Kidney (tissue), 14 donors: Measurements from ENCODE around the gene U2AF1L4. TPM values are rescaled to one million over a fixed set of nuclear protein-coding genes. Genes with fewer than 3 reads are reported as not detected.
"Not testable (repeated sequence)": the region's sequence is repeated elsewhere in the genome, so short reads cannot be mapped to it uniquely, and the experiment has no call there.

Experiments
- DNase-seq, 5 donors: peaks; one replicate each; pipeline ENCODE4 v3.0.0-alpha.2; 2013 to 2020
- FAIRE-seq: peaks from 2 replicates; lab custom pipeline; 2012; peaks lifted over from hg19 to GRCh38; lab: Jason Lieb, UNC
- H3K27ac ChIP-seq, 2 donors: one replicate each; pipeline ENCODE4 v1.7.0; 2013; ENCODE audit warnings: low read depth in 2 of 2, low read length in 2 of 2, inconsistent platforms in 1 of 2
- H3K27me3 ChIP-seq: one replicate; pipeline ENCODE4 v1.7.1; 2013; ENCODE audit warnings: low read length, inconsistent platforms; ENCODE audit not compliant: control insufficient read depth, insufficient read depth
- H3K36me3 ChIP-seq, 3 donors: one replicate each; pipeline versions ENCODE4 v1.7.0 to v1.7.1; 2013; ENCODE audit warnings: low read length in 3 of 3, control low read depth in 1 of 3, inconsistent platforms in 1 of 3; ENCODE audit not compliant: insufficient read depth in 3 of 3, control insufficient read depth in 2 of 3
- H3K4me1 ChIP-seq, 3 donors: one replicate each; pipeline versions ENCODE4 v1.7.0 to v1.7.1; 2013; ENCODE audit warnings: low read length in 3 of 3, inconsistent platforms in 1 of 3, low read depth in 1 of 3; ENCODE audit not compliant: control insufficient read depth in 2 of 3, insufficient read depth in 2 of 3
- H3K4me3 ChIP-seq, 3 donors: one replicate each; pipeline versions ENCODE4 v1.7.0 to v1.8.1; 2013; ENCODE audit warnings: low read length in 3 of 3, control low read depth in 1 of 3, inconsistent platforms in 1 of 3
- H3K9ac ChIP-seq, 3 donors: one replicate each; pipeline versions ENCODE4 v1.7.0 to v1.7.1; 2013; ENCODE audit warnings: low read length in 3 of 3, control low read depth in 1 of 3, inconsistent platforms in 1 of 3
- H3K9me3 ChIP-seq, 3 donors: one replicate each; pipeline versions ENCODE4 v1.7.0 to v1.7.1; 2013; ENCODE audit warnings: low read length in 3 of 3, control low read depth in 1 of 3, inconsistent platforms in 1 of 3; ENCODE audit not compliant: control insufficient read depth in 2 of 3, insufficient read depth in 1 of 3
- intact Hi-C: fragments of 100-400 bp; cut with DNase I; formaldehyde crosslinking; loops from one replicate; pipeline ENCODE4 v1.11.1; 2022
- polyA plus RNA-seq: library from polyadenylated mRNA; stranded (reverse); fragments of 350-450 nt; fragmentation: Illumina TruSeq; extraction: RNeasy Lipid Tissue Mini Kit (QIAGEN cat#74804); gene quantifications from one replicate; pipeline ENCODE4 v1.2.3, GENCODE V29; 2014; ENCODE audit warnings: low read depth, low replicate concordance; ENCODE audit not compliant: insufficient read depth
- total RNA-seq: library from RNA; stranded (reverse); fragmentation: NEBNext Ultra II Directional; extraction: Animal tissue kit (Norgen Biotek cat#: 25700); gene quantifications from one replicate; pipeline ENCODE4 v1.2.1, GENCODE V29; 2021
- TF ChIP-seq, protein P1 (sequence below): IDR thresholded peaks from 3 replicates; pipeline ENCODE4 v1.5.1; 2012; ENCODE audit warnings: mild to moderate bottlenecking, moderate library complexity, borderline replicate concordance; ENCODE audit not compliant: insufficient read depth; ENCODE audit errors: extremely low read depth
- donor health status: control.
- donor health status: control.
- donor health status: control.
- donor health status: control.
- donor health status: control.
- donor health status: DM: yes; HTN: yes; CAD: no.
- donor health status: Normal renal cell carcinoma (clear cell type).

U2AF1L4 gene
- total and polyA plus RNA-seq, 2 donors from 2014 or later: 27.4 to 47.7 TPM

DNA sequence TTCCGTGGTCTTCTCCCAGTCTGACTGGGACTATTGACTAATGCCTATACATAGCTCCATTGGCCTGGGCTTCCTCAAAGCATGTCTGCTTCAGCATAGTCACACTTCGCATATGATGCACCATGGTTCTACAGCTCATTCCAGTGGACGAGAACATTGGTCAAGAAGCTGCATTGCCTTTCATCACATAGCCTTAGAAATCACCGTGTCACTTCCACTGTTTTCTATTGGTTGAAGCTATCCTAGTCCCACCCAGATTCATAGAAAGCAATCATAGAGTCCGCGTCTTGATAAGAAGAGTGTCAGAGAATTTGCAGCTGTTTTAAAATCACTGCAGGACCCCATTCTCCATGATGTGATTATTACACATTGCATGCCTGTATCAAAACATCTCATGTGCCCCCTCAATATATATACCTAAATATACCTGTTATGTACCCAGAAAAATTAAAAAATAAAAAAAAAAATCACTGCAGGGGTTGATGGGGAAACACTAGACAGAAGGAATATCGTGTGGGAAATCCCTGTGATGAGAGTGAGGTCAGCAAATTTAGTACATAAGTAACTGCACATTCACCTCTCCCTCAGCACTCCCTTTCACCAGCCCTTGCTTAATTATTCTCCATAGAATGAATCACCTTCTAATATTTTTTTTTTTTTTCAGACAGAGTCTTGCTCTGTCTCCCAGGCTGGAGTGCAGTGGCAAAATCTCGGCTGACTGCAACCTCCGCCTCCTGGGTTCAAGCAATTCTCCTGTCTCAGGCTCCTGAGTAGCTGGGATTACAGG, 28.0 kb upstream of the U2AF1L4 start:
- no peak overlapping the region for H3K27ac ChIP-seq
- FAIRE-seq (no peak), DNase-seq (no peak)
- peaks cover 0 to 4% (median 4%) of the 10 kb centered on the region in 3 donors for H3K4me1 ChIP-seq
- H3K9ac ChIP-seq: no peak overlapping the region
- H3K36me3 ChIP-seq: no peaks in the 10 kb centered on the region
- intact Hi-C loops: no loop called here
- TF ChIP-seq, protein P1, sequence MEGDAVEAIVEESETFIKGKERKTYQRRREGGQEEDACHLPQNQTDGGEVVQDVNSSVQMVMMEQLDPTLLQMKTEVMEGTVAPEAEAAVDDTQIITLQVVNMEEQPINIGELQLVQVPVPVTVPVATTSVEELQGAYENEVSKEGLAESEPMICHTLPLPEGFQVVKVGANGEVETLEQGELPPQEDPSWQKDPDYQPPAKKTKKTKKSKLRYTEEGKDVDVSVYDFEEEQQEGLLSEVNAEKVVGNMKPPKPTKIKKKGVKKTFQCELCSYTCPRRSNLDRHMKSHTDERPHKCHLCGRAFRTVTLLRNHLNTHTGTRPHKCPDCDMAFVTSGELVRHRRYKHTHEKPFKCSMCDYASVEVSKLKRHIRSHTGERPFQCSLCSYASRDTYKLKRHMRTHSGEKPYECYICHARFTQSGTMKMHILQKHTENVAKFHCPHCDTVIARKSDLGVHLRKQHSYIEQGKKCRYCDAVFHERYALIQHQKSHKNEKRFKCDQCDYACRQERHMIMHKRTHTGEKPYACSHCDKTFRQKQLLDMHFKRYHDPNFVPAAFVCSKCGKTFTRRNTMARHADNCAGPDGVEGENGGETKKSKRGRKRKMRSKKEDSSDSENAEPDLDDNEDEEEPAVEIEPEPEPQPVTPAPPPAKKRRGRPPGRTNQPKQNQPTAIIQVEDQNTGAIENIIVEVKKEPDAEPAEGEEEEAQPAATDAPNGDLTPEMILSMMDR: no peak
- no peaks in the 10 kb centered on the region for H3K27me3 ChIP-seq
- no peak overlapping the region for H3K4me3 ChIP-seq
- H3K9me3 ChIP-seq: no peaks in the 10 kb centered on the region

DNA sequence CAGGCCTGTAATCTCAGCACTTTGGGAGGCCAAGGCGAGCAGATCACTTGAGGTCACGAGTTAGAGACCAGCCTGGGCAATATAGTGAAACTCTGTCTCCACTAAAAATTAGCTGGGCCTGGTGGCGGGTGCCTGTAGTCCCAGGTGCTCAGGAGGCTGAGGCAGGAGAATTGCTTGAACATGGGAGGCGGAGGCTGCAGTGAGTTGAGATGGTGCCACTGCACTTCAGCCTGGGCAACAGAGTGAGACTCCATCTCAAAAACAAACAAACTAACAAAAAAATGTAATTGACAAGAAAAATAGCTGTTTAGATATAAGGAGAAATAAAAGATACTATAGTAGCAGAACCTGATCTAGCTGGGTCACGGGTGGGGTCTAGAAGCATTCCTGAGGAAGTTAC, 27.1 kb upstream of the U2AF1L4 start:
- not testable (repeated sequence) for DNase-seq

DNA sequence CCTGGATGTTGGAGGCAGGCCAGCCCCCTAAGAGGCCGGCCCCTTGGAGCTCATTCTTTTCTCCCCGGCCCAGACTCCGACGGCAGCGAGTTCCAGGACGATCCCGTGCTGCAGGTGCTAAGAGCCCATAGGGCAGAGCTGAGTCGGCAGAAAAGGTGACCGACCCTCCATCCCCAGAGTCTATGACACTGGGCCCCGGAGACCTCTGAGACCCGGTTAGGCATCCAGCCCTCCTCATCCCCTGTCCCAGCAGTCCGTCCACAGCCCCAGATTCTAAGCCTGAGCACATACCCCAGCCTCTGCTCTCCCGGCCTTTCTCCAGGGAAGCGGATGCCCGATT, 22.8 kb upstream of the U2AF1L4 start:
- DNase-seq (no peak), FAIRE-seq (no peak)
- Histone ChIP-seq H3K36me3 (peaks cover 0 to 4% (median 0%) of the 10 kb centered on the region in 3 donors), H3K4me3 (no peak overlapping the region), H3K27me3 (no peaks in the 10 kb centered on the region), H3K9me3 (no peaks in the 10 kb centered on the region), H3K27ac (no peak overlapping the region), H3K4me1 (peaks cover 0 to 3% (median 0%) of the 10 kb centered on the region in 3 donors), H3K9ac (no peak overlapping the region)
- TF ChIP-seq, protein P1: no peak
- intact Hi-C loops: no loop called here

More for the DNA sequence above, 27.1 kb upstream of the U2AF1L4 start:
- H3K9ac ChIP-seq, H3K27me3 ChIP-seq, FAIRE-seq, H3K9me3 ChIP-seq, H3K36me3 ChIP-seq, H3K4me3 ChIP-seq, H3K27ac ChIP-seq, intact Hi-C loops, H3K4me1 ChIP-seq: not testable (repeated sequence)

DNA sequence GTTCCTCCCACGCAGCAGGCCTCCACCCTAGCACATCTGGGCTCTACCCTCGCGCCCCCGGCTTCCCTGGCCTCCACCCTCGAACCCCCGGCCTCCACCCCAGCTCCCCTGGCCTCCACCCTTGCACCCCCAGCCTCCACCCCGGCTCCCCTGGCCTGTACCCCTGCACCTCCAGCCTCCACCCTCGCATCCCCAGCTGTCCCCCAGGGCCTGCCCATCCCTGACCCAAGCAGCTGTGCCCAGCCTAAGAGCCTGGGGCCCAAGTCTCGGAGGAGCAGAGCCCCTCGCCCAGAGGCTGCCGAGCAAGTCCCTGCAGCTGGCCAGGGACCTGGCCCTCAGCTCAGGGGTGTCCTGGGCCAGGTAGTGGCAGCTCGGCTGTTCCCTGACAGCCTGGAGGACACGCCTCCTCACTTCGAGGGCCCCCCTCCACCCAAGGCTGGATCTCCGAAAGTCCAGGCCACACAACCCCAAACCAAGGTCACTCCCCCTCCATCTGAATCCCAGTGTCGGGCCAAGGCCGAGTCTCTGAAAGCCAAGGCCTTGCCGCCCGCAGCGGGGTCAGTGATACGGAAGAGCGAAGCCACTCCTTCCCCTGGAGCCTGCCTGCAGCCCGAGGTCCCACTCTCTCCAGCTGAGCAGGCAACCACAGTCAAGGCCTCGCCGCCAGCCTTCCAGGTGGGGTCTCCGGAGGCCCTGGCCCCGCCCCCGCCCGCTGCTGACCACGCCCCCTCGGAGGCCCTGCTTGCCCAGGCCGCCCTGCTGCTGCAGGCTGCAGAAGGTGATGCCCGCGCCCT, 22.3 kb upstream of the U2AF1L4 start:
- FAIRE-seq: no peak
- Histone ChIP-seq H3K36me3 (peaks cover 0 to 4% (median 0%) of the 10 kb centered on the region in 3 donors), H3K4me3 (no peak overlapping the region), H3K9me3 (no peaks in the 10 kb centered on the region), H3K27me3 (no peaks in the 10 kb centered on the region), H3K27ac (no peak overlapping the region), H3K9ac (no peak overlapping the region), H3K4me1 (peaks cover 0 to 3% (median 0%) of the 10 kb centered on the region in 3 donors)
- intact Hi-C loops: no loop called here
- TF ChIP-seq, protein P1: no peak
- DNase-seq: peak; percentile 88 to 95 (median 92)
